ENCODE results near the gene COQ10A. TPM values are rescaled to one million over a fixed set of nuclear protein-coding genes. Genes with fewer than 3 reads are reported as not detected.

Gene COQ10A
- total RNA-seq, 2 donors from 2014 or later: 15.9 to 17.6 TPM

DNA sequence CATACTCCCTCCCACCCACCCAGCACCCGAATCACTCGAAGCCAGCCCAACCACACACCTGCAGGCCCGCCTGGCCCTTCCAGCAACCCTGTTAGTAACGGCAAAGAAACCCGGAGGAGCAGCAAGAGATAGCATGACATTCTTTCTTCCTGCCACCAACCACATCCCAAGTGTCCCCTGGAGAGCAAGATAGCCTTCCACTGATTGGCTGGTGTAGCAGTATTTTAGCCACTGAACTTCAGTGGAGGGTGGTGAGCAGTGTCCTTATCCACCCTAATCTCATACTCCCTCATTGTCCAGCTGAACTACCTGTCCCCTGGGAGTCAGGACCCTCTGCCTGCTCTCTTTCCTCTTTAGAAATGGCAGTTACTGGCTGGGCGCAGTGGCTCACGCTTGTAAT lies 37.7 kb upstream of the COQ10A start:
- no peaks in the 10 kb centered on the region for H3K36me3 ChIP-seq
- no peak overlapping the region for H3K27ac ChIP-seq
- no peak overlapping the region for H3K4me3 ChIP-seq
- no peak for DNase-seq (ENCODE audit: low spot score)
- 85% methylated on average over 7 of the region's 7 CpGs for WGBS
- H3K9me3 ChIP-seq: no peaks in the 10 kb centered on the region
- H3K27me3 ChIP-seq (replicated peaks; ENCODE audit: insufficient read depth): no peaks in the 10 kb centered on the region
- no peaks in the 10 kb centered on the region for H3K4me1 ChIP-seq (replicated peaks)
- TF ChIP-seq POLR2A (IDR thresholded peaks at IDR 0.05) (no peak), POLR2AphosphoS5 (IDR thresholded peaks at IDR 0.05) (no peak)
- TF ChIP-seq, protein P1, sequence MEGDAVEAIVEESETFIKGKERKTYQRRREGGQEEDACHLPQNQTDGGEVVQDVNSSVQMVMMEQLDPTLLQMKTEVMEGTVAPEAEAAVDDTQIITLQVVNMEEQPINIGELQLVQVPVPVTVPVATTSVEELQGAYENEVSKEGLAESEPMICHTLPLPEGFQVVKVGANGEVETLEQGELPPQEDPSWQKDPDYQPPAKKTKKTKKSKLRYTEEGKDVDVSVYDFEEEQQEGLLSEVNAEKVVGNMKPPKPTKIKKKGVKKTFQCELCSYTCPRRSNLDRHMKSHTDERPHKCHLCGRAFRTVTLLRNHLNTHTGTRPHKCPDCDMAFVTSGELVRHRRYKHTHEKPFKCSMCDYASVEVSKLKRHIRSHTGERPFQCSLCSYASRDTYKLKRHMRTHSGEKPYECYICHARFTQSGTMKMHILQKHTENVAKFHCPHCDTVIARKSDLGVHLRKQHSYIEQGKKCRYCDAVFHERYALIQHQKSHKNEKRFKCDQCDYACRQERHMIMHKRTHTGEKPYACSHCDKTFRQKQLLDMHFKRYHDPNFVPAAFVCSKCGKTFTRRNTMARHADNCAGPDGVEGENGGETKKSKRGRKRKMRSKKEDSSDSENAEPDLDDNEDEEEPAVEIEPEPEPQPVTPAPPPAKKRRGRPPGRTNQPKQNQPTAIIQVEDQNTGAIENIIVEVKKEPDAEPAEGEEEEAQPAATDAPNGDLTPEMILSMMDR (IDR thresholded peaks at IDR 0.05): no peak
- intact Hi-C loops (cut with DNase I): no loop called here

DNA sequence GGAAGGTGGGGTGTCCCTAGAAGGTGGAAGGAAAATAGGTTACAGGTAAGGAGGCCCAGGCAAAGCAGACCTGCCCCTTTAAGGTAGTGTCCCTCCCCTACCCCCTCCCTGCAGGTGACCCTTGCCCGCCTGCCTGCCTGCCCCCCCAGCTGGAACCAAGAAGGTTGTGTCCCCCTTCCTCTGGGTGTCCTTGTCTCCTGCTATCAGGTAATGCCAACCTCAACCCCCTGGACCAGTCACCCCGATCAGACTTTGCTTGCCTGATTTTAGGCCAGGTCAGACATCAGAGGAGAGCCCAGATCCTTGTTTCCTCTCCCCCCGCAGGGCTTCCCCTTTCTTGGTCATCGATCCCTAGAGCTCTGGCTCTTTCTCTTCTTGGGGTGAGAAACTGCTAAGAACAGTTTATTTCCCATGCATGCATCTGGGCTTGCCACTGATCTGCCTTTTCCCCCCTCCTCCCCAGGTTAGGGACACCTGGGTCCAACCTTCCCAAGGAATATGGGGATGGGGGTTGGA lies 36.8 kb upstream of the COQ10A start, which contains the start of gene SLC39A5:
Gene SLC39A5, plus strand, starts transcription at position 136 of the 516 bp plus-strand sequence. CDS start 1,224 bp downstream, outside the sequence.
- TF ChIP-seq, protein P1 (IDR thresholded peaks at IDR 0.05): no peak
- no peak for TF ChIP-seq POLR2AphosphoS5 (IDR thresholded peaks at IDR 0.05)
- TF ChIP-seq POLR2A (IDR thresholded peaks at IDR 0.05): no peak
- Histone ChIP-seq H3K27ac (no peak within 1 kb of the TSS), H3K4me1 (replicated peaks) (no peaks in the 10 kb centered on the region), H3K4me3 (no peak within 1 kb of the TSS), H3K36me3 (no peaks in the 10 kb centered on the region), H3K9me3 (no peaks in the 10 kb centered on the region), H3K27me3 (replicated peaks; ENCODE audit: insufficient read depth) (no peaks in the 10 kb centered on the region)
- 72% methylated on average over 4 of the region's 4 CpGs for WGBS
- DNase-seq (ENCODE audit: low spot score): no peak
- intact Hi-C loops (cut with DNase I): no loop called here

DNA sequence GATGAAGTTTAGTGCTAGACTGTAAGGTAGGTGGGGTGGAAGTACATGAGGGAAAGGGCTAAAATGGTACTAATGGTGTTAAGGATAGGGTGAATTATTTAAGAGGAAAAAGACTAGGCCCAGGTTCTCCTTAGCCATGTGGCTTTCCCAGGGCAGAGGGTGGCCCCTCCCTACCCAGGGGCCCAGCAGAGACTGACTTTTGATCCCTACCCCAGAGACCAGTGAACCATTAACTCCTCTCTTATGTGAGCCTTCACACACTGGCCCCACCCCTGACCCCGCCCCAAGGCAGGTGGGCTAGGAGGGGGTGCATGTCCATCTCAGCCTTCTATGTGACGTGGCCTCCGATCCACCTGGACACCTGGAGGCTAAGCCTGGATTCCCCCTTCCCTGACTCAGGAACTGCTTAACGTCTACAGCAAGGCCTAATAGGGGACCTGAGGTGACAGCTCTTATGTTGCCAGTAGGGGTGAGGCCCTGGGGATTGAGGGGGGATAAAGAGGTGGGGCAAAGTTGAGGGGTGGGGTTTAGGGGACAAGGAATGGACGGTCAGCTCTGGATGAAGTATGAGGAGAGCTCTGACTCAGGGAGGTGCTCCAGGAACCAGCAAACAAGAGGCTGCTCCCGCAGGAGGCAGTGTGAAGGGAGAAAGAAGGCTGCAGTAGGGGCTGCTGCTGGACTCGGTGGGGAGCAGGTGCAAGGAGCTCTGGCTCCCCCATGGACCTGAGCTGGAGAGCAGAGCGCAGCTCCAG lies 36.1 kb upstream of the COQ10A start:
- Histone ChIP-seq H3K4me1 (replicated peaks) (no peaks in the 10 kb centered on the region), H3K27me3 (replicated peaks; ENCODE audit: insufficient read depth) (no peaks in the 10 kb centered on the region), H3K9me3 (no peaks in the 10 kb centered on the region), H3K36me3 (no peaks in the 10 kb centered on the region), H3K4me3 (no peak overlapping the region), H3K27ac (no peak overlapping the region)
- DNase-seq (ENCODE audit: low spot score): no peak
- TF ChIP-seq POLR2AphosphoS5 (IDR thresholded peaks at IDR 0.05): no peak
- TF ChIP-seq, protein P1 (IDR thresholded peaks at IDR 0.05): no peak
- TF ChIP-seq POLR2A (IDR thresholded peaks at IDR 0.05): no peak
- WGBS: 65% methylated on average over 8 of the region's 8 CpGs
- intact Hi-C loops (cut with DNase I): no loop called here

DNA sequence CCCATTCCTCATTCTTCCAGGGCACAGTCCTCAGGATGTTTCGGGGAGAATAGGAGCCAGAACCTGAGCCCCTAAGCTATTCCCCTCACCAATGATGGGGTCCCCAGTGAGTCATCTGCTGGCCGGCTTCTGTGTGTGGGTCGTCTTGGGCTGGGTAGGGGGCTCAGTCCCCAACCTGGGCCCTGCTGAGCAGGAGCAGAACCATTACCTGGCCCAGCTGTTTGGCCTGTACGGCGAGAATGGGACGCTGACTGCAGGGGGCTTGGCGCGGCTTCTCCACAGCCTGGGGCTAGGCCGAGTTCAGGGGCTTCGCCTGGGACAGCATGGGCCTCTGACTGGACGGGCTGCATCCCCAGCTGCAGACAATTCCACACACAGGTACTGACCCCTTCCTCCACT lies 35.6 kb upstream of the COQ10A start:
- TF ChIP-seq POLR2AphosphoS5 (IDR thresholded peaks at IDR 0.05): no peak
- TF ChIP-seq POLR2A (IDR thresholded peaks at IDR 0.05): no peak
- TF ChIP-seq, protein P1 (IDR thresholded peaks at IDR 0.05): no peak
- no peaks in the 10 kb centered on the region for H3K9me3 ChIP-seq
- no peaks in the 10 kb centered on the region for H3K27me3 ChIP-seq (replicated peaks; ENCODE audit: insufficient read depth)
- 89% methylated on average over 10 of the region's 11 CpGs for WGBS
- intact Hi-C loops (cut with DNase I): no loop called here
- no peak for DNase-seq (ENCODE audit: low spot score)
- H3K36me3 ChIP-seq: no peaks in the 10 kb centered on the region
- no peak overlapping the region for H3K27ac ChIP-seq
- H3K4me1 ChIP-seq (replicated peaks): no peaks in the 10 kb centered on the region
- no peak overlapping the region for H3K4me3 ChIP-seq
